ENCODE measurements around the gene APOA4. TPM values are rescaled to one million over a fixed set of nuclear protein-coding genes. Genes with fewer than 3 reads are reported as not detected.

Gene APOA4
- total RNA-seq, 2 experiments from 2014 or later = not detected

GRCh38 chr11:116790167-116791001 is 32.7 kb downstream of the APOA4 start:
- Mint-ChIP-seq H3K27me3 (no peaks in the 10 kb centered on the region), H3K4me3 (no peak overlapping the region), H3K36me3 (ENCODE audit: low read depth) (peaks cover 19% of the 10 kb centered on the region), H3K27ac (no peak overlapping the region), H3K4me1 (ENCODE audit: low read depth) (peaks cover 26% of the 10 kb centered on the region), H3K9me3 (no peaks in the 10 kb centered on the region)
- ChIA-PET CTCF (interaction anchor here (0.8 to 10.0 kb wide), 43 partner anchors 8 to 436 kb away, joined by 3 to 167 read pairs (median 6); partner anchors contain the start of genes APOA1, BUD13, PAFAH1B2 and SIK3), POLR2A (interaction anchor here (0.9 to 2.5 kb wide), 4 partner anchors 13 to 62 kb away, joined by 3 to 10 read pairs (median 6); partner anchors contain the start of gene BUD13)
- intact Hi-C loops (cut with micrococcal nuclease) = loop anchor here (1.0 to 5.0 kb wide), 2 partner anchors 47 to 316 kb away; partner anchors contain the start of gene APOA1
- TF ChIP-seq, protein P1, sequence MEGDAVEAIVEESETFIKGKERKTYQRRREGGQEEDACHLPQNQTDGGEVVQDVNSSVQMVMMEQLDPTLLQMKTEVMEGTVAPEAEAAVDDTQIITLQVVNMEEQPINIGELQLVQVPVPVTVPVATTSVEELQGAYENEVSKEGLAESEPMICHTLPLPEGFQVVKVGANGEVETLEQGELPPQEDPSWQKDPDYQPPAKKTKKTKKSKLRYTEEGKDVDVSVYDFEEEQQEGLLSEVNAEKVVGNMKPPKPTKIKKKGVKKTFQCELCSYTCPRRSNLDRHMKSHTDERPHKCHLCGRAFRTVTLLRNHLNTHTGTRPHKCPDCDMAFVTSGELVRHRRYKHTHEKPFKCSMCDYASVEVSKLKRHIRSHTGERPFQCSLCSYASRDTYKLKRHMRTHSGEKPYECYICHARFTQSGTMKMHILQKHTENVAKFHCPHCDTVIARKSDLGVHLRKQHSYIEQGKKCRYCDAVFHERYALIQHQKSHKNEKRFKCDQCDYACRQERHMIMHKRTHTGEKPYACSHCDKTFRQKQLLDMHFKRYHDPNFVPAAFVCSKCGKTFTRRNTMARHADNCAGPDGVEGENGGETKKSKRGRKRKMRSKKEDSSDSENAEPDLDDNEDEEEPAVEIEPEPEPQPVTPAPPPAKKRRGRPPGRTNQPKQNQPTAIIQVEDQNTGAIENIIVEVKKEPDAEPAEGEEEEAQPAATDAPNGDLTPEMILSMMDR (IDR thresholded peaks at IDR 0.05) = no peak
- DNase-seq (no peak), ATAC-seq (no peak)

- H3K9me3 Mint-ChIP-seq = no peaks in the 10 kb centered on the region
- DNase-seq (no peak), ATAC-seq (no peak)
- H3K4me3 Mint-ChIP-seq = peak overlapping the region; percentile 83
- CTCF ChIA-PET = interaction anchor here (1.1 to 10.0 kb wide), 5 partner anchors 24 to 317 kb away, joined by 3 to 167 read pairs (median 14); partner anchors contain the start of gene APOA1
- H3K4me1 Mint-ChIP-seq (ENCODE audit: low read depth) = peaks cover 37% of the 10 kb centered on the region
- TF ChIP-seq, protein P1 (IDR thresholded peaks at IDR 0.05) = no peak
- H3K36me3 Mint-ChIP-seq (ENCODE audit: low read depth) = peaks cover 33% of the 10 kb centered on the region
- H3K27ac Mint-ChIP-seq = no peak overlapping the region
- H3K27me3 Mint-ChIP-seq = no peaks in the 10 kb centered on the region
- POLR2A ChIA-PET = interaction anchor here (2.5 to 4.5 kb wide), 2 partner anchors 11 to 16 kb away, joined by 10 to 44 read pairs; partner anchors contain the start of gene BUD13
- intact Hi-C loops (cut with micrococcal nuclease) = no loop called here
Measured at GRCh38 chr11:116788975-116789374, 34.1 kb downstream of the APOA4 start.

DNA sequence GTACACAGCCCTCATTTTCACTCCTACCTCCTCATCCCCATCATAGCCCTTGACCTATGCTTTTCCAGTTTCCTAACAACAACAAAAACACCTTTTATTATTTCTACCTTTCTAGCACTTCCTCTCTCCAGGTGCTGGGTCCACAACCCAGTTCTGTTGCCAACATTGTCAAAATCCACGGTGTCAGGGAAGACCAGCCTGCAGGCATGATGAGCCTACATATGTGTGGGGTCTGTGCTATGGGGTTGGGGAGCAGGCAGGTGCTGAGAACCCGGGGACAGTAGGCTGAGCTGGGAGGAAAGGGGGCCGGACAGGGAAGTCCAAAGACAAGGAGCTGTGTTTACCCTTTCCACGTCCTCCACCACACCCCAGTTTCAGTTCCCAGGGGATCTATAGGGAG is 34.6 kb downstream of the APOA4 start:
- Mint-ChIP-seq H3K4me3 (peak overlapping the region; percentile 83), H3K36me3 (ENCODE audit: low read depth) (peaks cover 36% of the 10 kb centered on the region), H3K27ac (peak overlapping the region; percentile 91), H3K4me1 (ENCODE audit: low read depth) (peaks cover 38% of the 10 kb centered on the region), H3K9me3 (no peaks in the 10 kb centered on the region), H3K27me3 (no peaks in the 10 kb centered on the region)
- TF ChIP-seq, protein P1 (IDR thresholded peaks at IDR 0.05) = no peak
- ATAC-seq = no peak
- intact Hi-C loops (cut with micrococcal nuclease) = no loop called here
- ChIA-PET POLR2A (interaction anchor here (0.8 to 4.5 kb wide), 4 partner anchors 15 to 355 kb away, joined by 3 to 44 read pairs (median 4); partner anchors contain the start of genes BUD13 and PAFAH1B2), CTCF (interaction anchor here (1.2 to 10.0 kb wide), 5 partner anchors 11 to 317 kb away, joined by 3 to 167 read pairs (median 9); partner anchors contain the start of gene APOA1)
- DNase-seq = no peak

- Mint-ChIP-seq H3K27ac (peak within 1 kb of the TSS; percentile 91), H3K9me3 (no peaks in the 10 kb centered on the region), H3K27me3 (no peaks in the 10 kb centered on the region), H3K4me1 (ENCODE audit: low read depth) (peaks cover 44% of the 10 kb centered on the region), H3K36me3 (ENCODE audit: low read depth) (peaks cover 42% of the 10 kb centered on the region), H3K4me3 (peak within 1 kb of the TSS; percentile 83)
- ChIA-PET POLR2A (interaction anchor here (0.8 to 4.5 kb wide), 6 partner anchors 11 to 356 kb away, joined by 3 to 44 read pairs (median 6); partner anchors contain the start of genes BUD13 and PAFAH1B2), CTCF (interaction anchor here (0.7 to 10.0 kb wide), 11 partner anchors 11 to 439 kb away, joined by 3 to 167 read pairs (median 6); partner anchors contain the start of gene APOA1)
- DNase-seq (peak; percentile 87), ATAC-seq (peak; percentile 77)
- intact Hi-C loops (cut with micrococcal nuclease) = no loop called here
- TF ChIP-seq, protein P1 (IDR thresholded peaks at IDR 0.05) = no peak
Measured at GRCh38 chr11:116787786-116788486, 35.2 kb downstream of the APOA4 start, which contains the start of gene ZPR1. ZPR1 (minus strand) TSS chr11:116788023; CDS start chr11:116787990, 33 bp downstream.
